GM12873 (cell line): ENCODE measurements around the gene AKIRIN1.
A peak's percentile ranks its signal among the peaks of the same experiment; 100 is the strongest.

ENCODE experiments used
- TF ChIP-seq, protein P1 (sequence below): IDR thresholded peaks from 2 replicates; pipeline ENCODE4 v1.5.1; 2012; ENCODE audit warnings: low read depth, mild to moderate bottlenecking, moderate library complexity, low read length, control low read depth; ENCODE audit not compliant: insufficient read depth; ENCODE audit errors: missing control alignments

Gene AKIRIN1

DNA sequence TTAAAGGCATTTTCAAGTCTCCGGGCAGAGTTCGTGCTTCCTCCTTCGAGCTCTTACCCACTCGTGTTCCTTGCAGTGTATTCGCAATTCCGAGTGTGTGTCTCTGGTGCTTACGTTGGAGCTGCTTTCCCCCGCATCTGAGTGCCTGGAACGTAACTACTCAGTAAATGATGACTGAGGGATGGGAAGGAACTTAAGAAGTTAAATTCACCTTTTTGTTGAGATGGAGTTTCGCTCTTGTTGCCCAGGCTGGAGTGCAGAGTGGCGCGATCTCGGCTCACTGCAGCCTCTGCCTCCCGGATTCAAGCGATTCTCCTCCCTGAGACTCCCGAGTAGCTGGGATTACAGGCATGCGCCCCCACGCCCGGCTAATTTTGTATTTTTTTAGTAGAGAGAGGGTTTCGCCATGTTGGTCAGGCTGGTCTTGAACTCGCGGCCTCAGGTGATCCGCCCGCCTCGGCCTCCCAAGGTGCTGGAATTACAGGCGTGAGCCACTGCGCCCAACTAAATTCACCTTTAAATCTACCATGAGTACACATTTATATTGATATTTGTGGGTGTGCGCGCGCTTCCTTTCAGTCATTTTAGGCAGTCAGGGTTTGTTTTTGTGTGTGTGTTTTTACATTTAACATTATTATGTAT, 35.9 kb downstream of the AKIRIN1 start:
- TF ChIP-seq, protein P1, sequence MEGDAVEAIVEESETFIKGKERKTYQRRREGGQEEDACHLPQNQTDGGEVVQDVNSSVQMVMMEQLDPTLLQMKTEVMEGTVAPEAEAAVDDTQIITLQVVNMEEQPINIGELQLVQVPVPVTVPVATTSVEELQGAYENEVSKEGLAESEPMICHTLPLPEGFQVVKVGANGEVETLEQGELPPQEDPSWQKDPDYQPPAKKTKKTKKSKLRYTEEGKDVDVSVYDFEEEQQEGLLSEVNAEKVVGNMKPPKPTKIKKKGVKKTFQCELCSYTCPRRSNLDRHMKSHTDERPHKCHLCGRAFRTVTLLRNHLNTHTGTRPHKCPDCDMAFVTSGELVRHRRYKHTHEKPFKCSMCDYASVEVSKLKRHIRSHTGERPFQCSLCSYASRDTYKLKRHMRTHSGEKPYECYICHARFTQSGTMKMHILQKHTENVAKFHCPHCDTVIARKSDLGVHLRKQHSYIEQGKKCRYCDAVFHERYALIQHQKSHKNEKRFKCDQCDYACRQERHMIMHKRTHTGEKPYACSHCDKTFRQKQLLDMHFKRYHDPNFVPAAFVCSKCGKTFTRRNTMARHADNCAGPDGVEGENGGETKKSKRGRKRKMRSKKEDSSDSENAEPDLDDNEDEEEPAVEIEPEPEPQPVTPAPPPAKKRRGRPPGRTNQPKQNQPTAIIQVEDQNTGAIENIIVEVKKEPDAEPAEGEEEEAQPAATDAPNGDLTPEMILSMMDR: no peak

DNA sequence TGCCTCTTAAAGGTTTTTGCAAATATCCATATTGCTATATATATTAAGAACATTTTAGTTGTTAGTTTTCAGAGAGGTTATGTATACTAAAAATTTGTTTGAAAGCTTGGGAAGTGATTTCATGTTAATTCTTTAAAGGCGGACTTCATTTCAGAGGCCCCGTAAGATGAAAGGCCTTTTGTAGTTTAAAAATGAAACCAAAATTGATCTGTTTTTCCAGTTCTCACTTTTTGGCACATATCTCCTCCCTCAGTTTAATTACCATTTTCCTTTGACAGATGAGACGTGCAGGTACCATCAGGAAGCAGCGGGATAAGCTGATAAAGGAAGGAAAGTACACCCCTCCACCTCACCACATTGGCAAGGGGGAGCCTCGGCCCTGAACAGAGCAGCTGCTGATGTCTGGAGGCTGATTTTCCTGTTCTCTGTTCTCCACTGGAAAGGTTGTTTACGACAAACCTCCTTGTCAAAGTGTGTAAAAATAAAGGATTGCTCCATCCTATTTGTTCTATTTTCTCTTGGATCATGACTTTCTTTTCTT, 43.1 kb downstream of the AKIRIN1 start:
- TF ChIP-seq, protein P1: no peak

DNA sequence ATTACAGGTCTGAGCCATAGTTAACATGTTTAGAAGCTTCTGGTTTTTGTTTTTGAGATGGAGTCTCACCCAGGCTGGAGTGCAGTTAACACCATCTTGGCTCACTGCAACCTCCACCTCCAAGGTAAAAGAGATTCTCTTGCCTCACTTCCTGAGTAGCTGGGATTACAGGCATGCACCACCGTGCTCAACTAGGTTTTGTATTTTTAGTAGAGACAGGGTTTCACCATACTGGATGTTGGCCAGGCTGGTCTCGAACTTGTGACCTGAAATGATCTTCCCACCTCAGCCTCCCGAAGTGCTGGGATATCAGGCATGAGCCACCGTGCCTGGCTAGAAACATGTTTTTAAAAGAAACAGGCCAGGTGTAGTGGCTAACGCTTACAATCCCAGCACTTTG, 45.6 kb downstream of the AKIRIN1 start:
- TF ChIP-seq, protein P1: no peak

DNA sequence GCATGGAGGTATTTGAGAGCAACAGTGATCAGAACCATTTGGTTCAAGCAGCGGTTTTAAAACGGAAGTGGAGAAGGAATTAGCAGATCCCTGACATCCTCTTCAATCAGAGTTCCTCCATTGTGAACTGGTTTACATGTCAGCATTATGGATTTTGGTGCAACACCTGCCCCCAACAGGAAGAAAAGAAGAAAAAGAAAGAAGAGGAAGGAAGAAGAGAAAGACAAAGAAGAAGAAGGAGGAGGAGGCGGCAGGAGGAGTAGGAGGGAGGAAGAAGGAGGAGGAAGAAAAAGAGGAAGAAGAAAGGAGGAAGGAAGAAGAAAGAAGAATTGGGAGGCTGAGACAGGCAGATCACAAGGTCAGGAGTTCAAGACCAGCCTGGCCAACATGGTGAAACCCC, 52.4 kb downstream of the AKIRIN1 start:
- TF ChIP-seq, protein P1: no peak

DNA sequence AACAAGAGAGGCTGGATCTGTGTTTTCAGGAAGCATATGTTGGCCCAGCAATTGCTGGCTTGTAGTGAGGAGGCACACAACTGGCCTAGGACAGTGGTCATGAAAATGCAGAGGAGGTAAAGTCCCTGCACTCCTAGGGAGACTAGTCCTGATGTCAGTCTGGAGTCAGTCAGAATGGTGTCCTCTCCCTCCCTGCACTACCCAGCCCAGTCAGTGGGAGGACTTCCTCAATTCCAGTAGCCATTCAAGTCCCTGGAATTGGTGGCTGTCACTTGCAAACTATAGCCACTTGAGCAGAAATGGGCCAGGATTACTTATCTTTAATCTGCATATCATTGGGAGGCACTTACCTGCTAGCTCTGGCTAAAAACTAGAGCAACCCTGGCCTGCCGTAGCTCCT, 53.7 kb downstream of the AKIRIN1 start:
- TF ChIP-seq, protein P1: peak; percentile 9

DNA sequence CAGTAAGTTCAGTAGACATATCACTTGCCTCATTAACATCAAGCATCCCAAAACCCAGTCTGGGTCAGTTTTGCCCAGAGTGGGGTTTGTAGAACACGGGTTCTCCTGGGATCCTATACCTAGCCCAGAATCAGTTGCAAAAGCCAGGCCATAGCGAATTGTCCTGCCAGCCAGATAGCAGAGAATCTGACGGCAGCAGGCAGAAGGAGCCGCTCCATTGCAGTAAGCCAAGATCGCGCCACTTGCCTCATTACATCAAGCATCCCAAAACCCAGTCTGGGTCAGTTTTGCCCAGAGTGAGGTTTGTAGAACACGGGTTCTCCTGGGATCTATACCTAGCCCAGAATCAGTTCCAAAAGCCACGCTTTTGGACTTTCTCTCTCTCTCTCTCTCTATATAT, 54.2 kb downstream of the AKIRIN1 start:
- TF ChIP-seq, protein P1: no peak

DNA sequence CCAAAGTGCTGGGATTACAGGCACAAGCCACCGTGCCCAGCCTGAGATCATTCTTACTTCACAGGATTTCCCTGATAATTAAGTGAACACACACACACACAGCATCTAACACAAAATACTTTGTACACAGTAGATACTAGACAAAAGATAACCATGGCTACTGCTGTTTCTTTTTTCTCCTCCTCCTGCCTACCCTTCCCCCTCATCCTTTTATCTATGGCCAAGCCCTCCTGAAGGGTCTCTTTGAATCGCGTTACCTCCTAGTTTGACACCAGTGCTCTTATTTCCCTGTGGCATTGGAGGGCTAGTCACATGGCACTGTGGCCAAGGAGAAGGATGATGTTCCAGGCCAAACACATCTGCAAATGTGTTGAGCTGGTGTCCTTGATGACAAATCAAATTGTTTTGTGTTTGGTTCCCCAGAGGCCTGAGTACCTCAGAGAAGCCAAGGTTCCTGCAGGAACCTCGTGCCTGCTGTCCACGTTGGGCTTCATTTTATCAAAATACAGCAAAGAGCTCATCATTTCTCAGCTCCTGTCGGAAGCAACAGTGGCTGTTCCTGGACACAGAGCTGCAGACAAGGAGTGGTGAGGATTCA, 55.6 kb downstream of the AKIRIN1 start:
- TF ChIP-seq, protein P1: no peak
